Measurements from ENCODE around the gene CAMK2A. TPM values are rescaled to one million over a fixed set of nuclear protein-coding genes. Genes with fewer than 3 reads are reported as not detected.

Gene CAMK2A
- total and polyA plus RNA-seq, 2 donors (not counting 1 experiment from before 2014, with no cell fraction given), result 2.1 to 3.1 TPM

DNA sequence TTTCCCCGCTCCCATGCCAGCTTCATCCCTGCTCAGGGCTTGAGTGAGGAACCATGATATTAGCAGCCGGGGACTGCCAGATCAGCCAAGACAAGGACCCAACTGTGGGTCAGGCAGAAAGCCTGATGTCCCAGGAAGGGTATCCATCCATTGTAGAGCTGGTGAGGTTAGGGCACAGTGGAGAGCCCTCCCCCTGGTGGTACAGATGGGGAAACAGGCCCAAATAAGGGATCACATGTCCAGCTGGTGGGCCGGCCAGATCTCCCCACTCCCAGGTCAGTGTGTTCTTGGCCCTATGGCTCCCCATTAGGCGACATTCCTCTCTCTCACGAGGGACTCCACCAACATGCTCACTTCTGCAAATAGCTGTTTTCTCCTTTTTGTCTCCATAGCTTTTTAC is 114.0 kb downstream of the CAMK2A start:
- Histone ChIP-seq H3K9ac (ENCODE audit: insufficient read depth, low read length) (no peak overlapping the region), H4K20me1 (ENCODE audit: control insufficient read depth, extremely low read depth, insufficient read depth, low read length) (no peaks in the 10 kb centered on the region), H3K79me2 (ENCODE audit: control insufficient read depth, insufficient read depth, low read length) (no peaks in the 10 kb centered on the region), H3K9me3 (ENCODE audit: control insufficient read depth, insufficient read depth, low read depth, low read length) (no peaks in the 10 kb centered on the region), H2AFZ (ENCODE audit: low read length) (no peak overlapping the region), H3K36me3 (ENCODE audit: control insufficient read depth, insufficient read depth, low read length) (no peaks in the 10 kb centered on the region), H3K27ac (ENCODE audit: insufficient read depth, low read length) (no peak overlapping the region), H3K4me3 (replicated peaks in 1 of 4; ENCODE audit: control extremely low read depth in 1 of 4, insufficient read depth in 1 of 4, low read depth in 3 of 4, low read length in 4 of 4) (no peak overlapping the region), H3K4me1 (ENCODE audit: control insufficient read depth, extremely low read depth, insufficient read depth, low read length) (peaks cover 3% of the 10 kb centered on the region), H3K4me2 (ENCODE audit: extremely low read depth, insufficient read depth, low read length) (no peak overlapping the region), H3K27me3 (ENCODE audit: control insufficient read depth, insufficient read depth, low read length) (peaks cover 8% of the 10 kb centered on the region)
- no peak for TF ChIP-seq EZH2 (IDR thresholded peaks at IDR 0.05; ENCODE audit: low read length, missing control alignments)
- TF ChIP-seq, protein P1, sequence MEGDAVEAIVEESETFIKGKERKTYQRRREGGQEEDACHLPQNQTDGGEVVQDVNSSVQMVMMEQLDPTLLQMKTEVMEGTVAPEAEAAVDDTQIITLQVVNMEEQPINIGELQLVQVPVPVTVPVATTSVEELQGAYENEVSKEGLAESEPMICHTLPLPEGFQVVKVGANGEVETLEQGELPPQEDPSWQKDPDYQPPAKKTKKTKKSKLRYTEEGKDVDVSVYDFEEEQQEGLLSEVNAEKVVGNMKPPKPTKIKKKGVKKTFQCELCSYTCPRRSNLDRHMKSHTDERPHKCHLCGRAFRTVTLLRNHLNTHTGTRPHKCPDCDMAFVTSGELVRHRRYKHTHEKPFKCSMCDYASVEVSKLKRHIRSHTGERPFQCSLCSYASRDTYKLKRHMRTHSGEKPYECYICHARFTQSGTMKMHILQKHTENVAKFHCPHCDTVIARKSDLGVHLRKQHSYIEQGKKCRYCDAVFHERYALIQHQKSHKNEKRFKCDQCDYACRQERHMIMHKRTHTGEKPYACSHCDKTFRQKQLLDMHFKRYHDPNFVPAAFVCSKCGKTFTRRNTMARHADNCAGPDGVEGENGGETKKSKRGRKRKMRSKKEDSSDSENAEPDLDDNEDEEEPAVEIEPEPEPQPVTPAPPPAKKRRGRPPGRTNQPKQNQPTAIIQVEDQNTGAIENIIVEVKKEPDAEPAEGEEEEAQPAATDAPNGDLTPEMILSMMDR (conservative IDR thresholded peaks at IDR 0.05 in 1 of 2, IDR thresholded peaks at IDR 0.05 in 1 of 2; ENCODE audit: low read depth in 1 of 2, low read length in 2 of 2), result peak; percentile 45 to 59
- peak in 1 of 2 donors; percentile 26 for DNase-seq (ENCODE audit: low read depth in 2 of 2)

DNA sequence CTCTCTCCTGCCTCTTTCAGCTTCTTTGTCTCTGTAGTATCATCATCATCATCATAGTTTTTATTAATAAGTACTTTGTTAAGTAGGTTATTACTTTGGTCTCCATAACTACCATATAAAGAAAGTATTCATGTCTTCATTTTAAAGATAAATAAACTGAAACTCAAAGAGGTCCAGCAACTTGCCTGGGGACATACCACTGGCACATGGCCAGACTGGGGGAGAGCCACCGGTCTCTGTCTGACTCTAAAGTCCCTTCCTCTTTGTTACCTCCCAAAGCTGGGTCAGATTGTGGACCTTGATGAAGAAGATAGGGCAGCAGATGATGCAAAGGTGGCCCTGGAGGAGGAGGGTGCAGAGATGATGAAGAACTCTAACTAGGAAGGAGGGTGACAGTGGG is 114.5 kb downstream of the CAMK2A start:
- Histone ChIP-seq H3K4me3 (replicated peaks in 1 of 4; ENCODE audit: control extremely low read depth in 1 of 4, insufficient read depth in 1 of 4, low read depth in 3 of 4, low read length in 4 of 4) (no peak overlapping the region), H3K4me2 (ENCODE audit: extremely low read depth, insufficient read depth, low read length) (no peak overlapping the region), H2AFZ (ENCODE audit: low read length) (no peak overlapping the region), H3K27ac (ENCODE audit: insufficient read depth, low read length) (no peak overlapping the region), H3K9me3 (ENCODE audit: control insufficient read depth, insufficient read depth, low read depth, low read length) (no peaks in the 10 kb centered on the region), H3K27me3 (ENCODE audit: control insufficient read depth, insufficient read depth, low read length) (peaks cover 12% of the 10 kb centered on the region), H3K9ac (ENCODE audit: insufficient read depth, low read length) (no peak overlapping the region), H3K4me1 (ENCODE audit: control insufficient read depth, extremely low read depth, insufficient read depth, low read length) (no peaks in the 10 kb centered on the region), H3K36me3 (ENCODE audit: control insufficient read depth, insufficient read depth, low read length) (no peaks in the 10 kb centered on the region), H3K79me2 (ENCODE audit: control insufficient read depth, insufficient read depth, low read length) (no peaks in the 10 kb centered on the region), H4K20me1 (ENCODE audit: control insufficient read depth, extremely low read depth, insufficient read depth, low read length) (no peaks in the 10 kb centered on the region)
- DNase-seq (ENCODE audit: low read depth in 2 of 2), result no peak
- no peak for TF ChIP-seq EZH2 (IDR thresholded peaks at IDR 0.05; ENCODE audit: low read length, missing control alignments)
- TF ChIP-seq, protein P1 (conservative IDR thresholded peaks at IDR 0.05 in 1 of 2, IDR thresholded peaks at IDR 0.05 in 1 of 2; ENCODE audit: low read depth in 1 of 2, low read length in 2 of 2), result no peak

DNA sequence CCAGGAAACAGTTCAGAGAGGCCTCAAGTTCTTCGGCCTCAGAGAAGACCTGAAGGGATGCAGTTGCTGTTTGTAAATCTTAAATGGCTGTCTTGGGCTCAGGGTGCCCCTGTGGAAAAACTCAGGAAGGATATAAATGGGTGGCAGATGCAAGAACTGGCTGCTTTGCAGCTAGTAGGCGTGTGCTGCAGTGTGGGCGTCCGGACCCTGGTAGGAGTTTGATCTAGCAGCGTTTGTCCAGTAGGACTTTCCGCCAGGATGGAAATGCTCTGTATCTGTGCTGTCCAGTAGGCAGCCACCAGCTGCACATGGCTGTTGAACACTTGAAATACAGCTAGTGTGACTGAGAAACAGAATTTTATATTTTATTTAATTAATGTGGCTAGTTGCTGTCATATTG is 115.3 kb downstream of the CAMK2A start:
- Histone ChIP-seq H3K27me3 (ENCODE audit: control insufficient read depth, insufficient read depth, low read length) (peaks cover 19% of the 10 kb centered on the region), H3K9ac (ENCODE audit: insufficient read depth, low read length) (no peak overlapping the region), H3K36me3 (ENCODE audit: control insufficient read depth, insufficient read depth, low read length) (no peaks in the 10 kb centered on the region), H3K4me3 (replicated peaks in 1 of 4; ENCODE audit: control extremely low read depth in 1 of 4, insufficient read depth in 1 of 4, low read depth in 3 of 4, low read length in 4 of 4) (no peak overlapping the region), H3K79me2 (ENCODE audit: control insufficient read depth, insufficient read depth, low read length) (no peaks in the 10 kb centered on the region), H4K20me1 (ENCODE audit: control insufficient read depth, extremely low read depth, insufficient read depth, low read length) (no peaks in the 10 kb centered on the region), H3K9me3 (ENCODE audit: control insufficient read depth, insufficient read depth, low read depth, low read length) (no peaks in the 10 kb centered on the region), H3K27ac (ENCODE audit: insufficient read depth, low read length) (no peak overlapping the region), H3K4me1 (ENCODE audit: control insufficient read depth, extremely low read depth, insufficient read depth, low read length) (no peaks in the 10 kb centered on the region), H3K4me2 (ENCODE audit: extremely low read depth, insufficient read depth, low read length) (no peak overlapping the region), H2AFZ (ENCODE audit: low read length) (no peak overlapping the region)
- no peak for TF ChIP-seq EZH2 (IDR thresholded peaks at IDR 0.05; ENCODE audit: low read length, missing control alignments)
- TF ChIP-seq, protein P1 (conservative IDR thresholded peaks at IDR 0.05 in 1 of 2, IDR thresholded peaks at IDR 0.05 in 1 of 2; ENCODE audit: low read depth in 1 of 2, low read length in 2 of 2), result no peak
- DNase-seq (ENCODE audit: low read depth in 2 of 2), result no peak

Measured in fibroblast of lung (primary cell).